ENCODE results near the gene SPRR1B. TPM values are rescaled to one million over a fixed set of nuclear protein-coding genes. Genes with fewer than 3 reads are reported as not detected.

Gene SPRR1B
- total and polyA plus RNA-seq, 4 donors: not detected

DNA sequence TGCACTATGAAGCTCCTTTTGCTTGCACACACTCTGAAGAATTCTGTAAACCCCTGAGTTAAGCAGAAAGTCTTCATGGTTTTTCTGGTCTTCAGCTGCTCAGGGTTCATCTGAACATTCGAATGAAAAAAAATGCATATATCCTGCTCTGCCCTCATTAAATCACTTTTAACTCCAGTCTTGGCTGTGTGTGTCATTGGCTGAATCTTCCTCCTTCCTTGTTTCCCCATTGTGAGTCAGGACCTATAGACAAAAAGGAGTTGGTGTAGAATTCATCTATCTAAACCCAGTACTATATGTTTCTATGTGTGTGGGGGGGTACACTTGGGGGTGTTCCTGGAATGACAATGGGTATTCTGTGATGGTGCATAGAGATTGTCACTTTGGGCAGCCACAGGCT lies 6.6 kb upstream of the SPRR1B start (continued):
- TF ChIP-seq, protein P1, sequence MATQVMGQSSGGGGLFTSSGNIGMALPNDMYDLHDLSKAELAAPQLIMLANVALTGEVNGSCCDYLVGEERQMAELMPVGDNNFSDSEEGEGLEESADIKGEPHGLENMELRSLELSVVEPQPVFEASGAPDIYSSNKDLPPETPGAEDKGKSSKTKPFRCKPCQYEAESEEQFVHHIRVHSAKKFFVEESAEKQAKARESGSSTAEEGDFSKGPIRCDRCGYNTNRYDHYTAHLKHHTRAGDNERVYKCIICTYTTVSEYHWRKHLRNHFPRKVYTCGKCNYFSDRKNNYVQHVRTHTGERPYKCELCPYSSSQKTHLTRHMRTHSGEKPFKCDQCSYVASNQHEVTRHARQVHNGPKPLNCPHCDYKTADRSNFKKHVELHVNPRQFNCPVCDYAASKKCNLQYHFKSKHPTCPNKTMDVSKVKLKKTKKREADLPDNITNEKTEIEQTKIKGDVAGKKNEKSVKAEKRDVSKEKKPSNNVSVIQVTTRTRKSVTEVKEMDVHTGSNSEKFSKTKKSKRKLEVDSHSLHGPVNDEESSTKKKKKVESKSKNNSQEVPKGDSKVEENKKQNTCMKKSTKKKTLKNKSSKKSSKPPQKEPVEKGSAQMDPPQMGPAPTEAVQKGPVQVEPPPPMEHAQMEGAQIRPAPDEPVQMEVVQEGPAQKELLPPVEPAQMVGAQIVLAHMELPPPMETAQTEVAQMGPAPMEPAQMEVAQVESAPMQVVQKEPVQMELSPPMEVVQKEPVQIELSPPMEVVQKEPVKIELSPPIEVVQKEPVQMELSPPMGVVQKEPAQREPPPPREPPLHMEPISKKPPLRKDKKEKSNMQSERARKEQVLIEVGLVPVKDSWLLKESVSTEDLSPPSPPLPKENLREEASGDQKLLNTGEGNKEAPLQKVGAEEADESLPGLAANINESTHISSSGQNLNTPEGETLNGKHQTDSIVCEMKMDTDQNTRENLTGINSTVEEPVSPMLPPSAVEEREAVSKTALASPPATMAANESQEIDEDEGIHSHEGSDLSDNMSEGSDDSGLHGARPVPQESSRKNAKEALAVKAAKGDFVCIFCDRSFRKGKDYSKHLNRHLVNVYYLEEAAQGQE (IDR thresholded peaks at IDR 0.05): no peak
- TF ChIP-seq TAF1 (conservative IDR thresholded peaks at IDR 0.05): no peak

DNA sequence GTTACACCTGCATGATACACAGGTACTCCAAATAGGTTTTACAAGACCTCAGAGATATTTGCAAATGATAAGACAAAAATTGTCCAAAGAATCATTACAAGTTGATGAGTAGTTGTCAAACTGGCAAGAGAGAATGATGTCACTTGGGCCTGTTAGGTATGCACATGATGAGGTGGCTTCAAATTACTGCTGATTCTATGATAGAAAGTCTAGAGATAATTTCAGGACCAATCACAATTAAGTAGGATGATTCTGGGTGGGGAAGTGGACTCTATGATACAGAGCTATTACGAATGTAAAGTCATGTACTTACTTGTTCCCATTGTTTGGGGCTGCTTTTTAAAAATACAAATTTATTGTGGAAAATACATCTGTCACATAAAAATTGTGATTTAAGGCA lies 5.2 kb upstream of the SPRR1B start:
- Histone ChIP-seq H3K9ac (ENCODE audit: low read depth in 1 of 2, low read length in 2 of 2) (no peak overlapping the region), H3K9me3 (ENCODE audit: control insufficient read depth in 4 of 4, low read length in 3 of 4) (no peaks in the 10 kb centered on the region), H3K27ac (ENCODE audit: low read depth in 1 of 2, low read length in 2 of 2) (no peak overlapping the region), H3K4me3 (ENCODE audit: low read depth in 1 of 3, low read length in 3 of 3) (no peak overlapping the region), H3K36me3 (ENCODE audit: control insufficient read depth in 4 of 4, insufficient read depth in 3 of 4, low read depth in 1 of 4, low read length in 3 of 4) (no peaks in the 10 kb centered on the region), H3K4me1 (ENCODE audit: control insufficient read depth in 4 of 4, insufficient read depth in 4 of 4, low read length in 3 of 4) (no peaks in the 10 kb centered on the region), H3K27me3 (ENCODE audit: control insufficient read depth in 4 of 4, insufficient read depth in 4 of 4, low read length in 3 of 4) (no peaks in the 10 kb centered on the region)
- no peak for DNase-seq (ENCODE audit: low spot score)
- 73% methylated on average over 1 of the region's 1 CpG for WGBS
- no peak for TF ChIP-seq HNF4A (conservative IDR thresholded peaks at IDR 0.05)
- TF ChIP-seq RXRA (IDR thresholded peaks at IDR 0.05): no peak

DNA sequence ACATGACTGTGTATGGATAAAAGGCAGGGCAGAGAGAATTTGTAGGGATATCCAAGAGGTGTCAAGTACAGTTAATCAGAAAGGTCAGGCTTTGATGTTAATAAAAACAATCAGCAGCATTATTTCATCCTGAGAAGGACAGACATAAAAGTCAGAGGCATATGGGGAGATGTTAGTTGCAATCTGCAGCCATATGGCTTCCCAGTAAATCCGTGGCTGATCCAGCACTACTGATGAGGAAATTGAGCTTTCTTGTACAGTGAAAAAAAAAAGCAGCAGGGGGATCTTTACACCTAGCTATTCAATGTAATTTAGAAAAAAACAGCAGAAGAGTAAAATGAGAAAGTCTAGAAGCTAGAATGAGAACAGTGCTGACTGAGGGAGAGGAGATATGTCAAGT lies 2.2 kb upstream of the SPRR1B start:
- WGBS: 64% methylated on average over 1 of the region's 1 CpG
- H3K27ac ChIP-seq (ENCODE audit: low read depth in 1 of 2, low read length in 2 of 2): no peak overlapping the region
- H3K27me3 ChIP-seq (ENCODE audit: control insufficient read depth in 4 of 4, insufficient read depth in 4 of 4, low read length in 3 of 4): peaks cover 0 to 5% (median 0%) of the 10 kb centered on the region in 4 donors
- no peak for DNase-seq (ENCODE audit: low spot score)
- no peak for TF ChIP-seq RXRA (IDR thresholded peaks at IDR 0.05)
- TF ChIP-seq, protein P2, sequence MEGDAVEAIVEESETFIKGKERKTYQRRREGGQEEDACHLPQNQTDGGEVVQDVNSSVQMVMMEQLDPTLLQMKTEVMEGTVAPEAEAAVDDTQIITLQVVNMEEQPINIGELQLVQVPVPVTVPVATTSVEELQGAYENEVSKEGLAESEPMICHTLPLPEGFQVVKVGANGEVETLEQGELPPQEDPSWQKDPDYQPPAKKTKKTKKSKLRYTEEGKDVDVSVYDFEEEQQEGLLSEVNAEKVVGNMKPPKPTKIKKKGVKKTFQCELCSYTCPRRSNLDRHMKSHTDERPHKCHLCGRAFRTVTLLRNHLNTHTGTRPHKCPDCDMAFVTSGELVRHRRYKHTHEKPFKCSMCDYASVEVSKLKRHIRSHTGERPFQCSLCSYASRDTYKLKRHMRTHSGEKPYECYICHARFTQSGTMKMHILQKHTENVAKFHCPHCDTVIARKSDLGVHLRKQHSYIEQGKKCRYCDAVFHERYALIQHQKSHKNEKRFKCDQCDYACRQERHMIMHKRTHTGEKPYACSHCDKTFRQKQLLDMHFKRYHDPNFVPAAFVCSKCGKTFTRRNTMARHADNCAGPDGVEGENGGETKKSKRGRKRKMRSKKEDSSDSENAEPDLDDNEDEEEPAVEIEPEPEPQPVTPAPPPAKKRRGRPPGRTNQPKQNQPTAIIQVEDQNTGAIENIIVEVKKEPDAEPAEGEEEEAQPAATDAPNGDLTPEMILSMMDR (IDR thresholded peaks at IDR 0.05; ENCODE audit: low read depth, low read length, missing input control): no peak
- no peak for TF ChIP-seq YY1 (IDR thresholded peaks at IDR 0.05)
- TF ChIP-seq RAD21 (IDR thresholded peaks at IDR 0.05): no peak
- no peak for TF ChIP-seq GABPA (IDR thresholded peaks at IDR 0.05 in 1 of 2, conservative IDR thresholded peaks at IDR 0.05 in 1 of 2)
- no peak for TF ChIP-seq NR2F2 (IDR thresholded peaks at IDR 0.05)
- TF ChIP-seq FOXA1 (IDR thresholded peaks at IDR 0.05): no peak
- TF ChIP-seq, protein P1 (IDR thresholded peaks at IDR 0.05): no peak
- TF ChIP-seq, protein P3, sequence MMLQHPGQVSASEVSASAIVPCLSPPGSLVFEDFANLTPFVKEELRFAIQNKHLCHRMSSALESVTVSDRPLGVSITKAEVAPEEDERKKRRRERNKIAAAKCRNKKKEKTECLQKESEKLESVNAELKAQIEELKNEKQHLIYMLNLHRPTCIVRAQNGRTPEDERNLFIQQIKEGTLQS (IDR thresholded peaks at IDR 0.05): no peak
- H3K4me3 ChIP-seq (ENCODE audit: low read depth in 1 of 3, low read length in 3 of 3): no peak overlapping the region
- no peaks in the 10 kb centered on the region for H3K9me3 ChIP-seq (ENCODE audit: control insufficient read depth in 4 of 4, low read length in 3 of 4)
- H3K9ac ChIP-seq (ENCODE audit: low read depth in 1 of 2, low read length in 2 of 2): no peak overlapping the region
- no peaks in the 10 kb centered on the region for H3K4me1 ChIP-seq (ENCODE audit: control insufficient read depth in 4 of 4, insufficient read depth in 4 of 4, low read length in 3 of 4)
- no peaks in the 10 kb centered on the region for H3K36me3 ChIP-seq (ENCODE audit: control insufficient read depth in 4 of 4, insufficient read depth in 3 of 4, low read depth in 1 of 4, low read length in 3 of 4)
